ENCODE measurements around the gene ARHGAP40.

ARHGAP40 gene

GRCh38 chr20:38671186-38671585, 69.6 kb downstream of the ARHGAP40 start:
- TF ChIP-seq POLR2AphosphoS5 (IDR thresholded peaks at IDR 0.05; ENCODE audit: low read depth, low read length) (no peak), FOXP2 (optimal IDR thresholded peaks at IDR 0.05; ENCODE audit: borderline replicate concordance, extremely low read depth, extremely low read length, insufficient read depth) (no peak), REST (IDR thresholded peaks at IDR 0.05; ENCODE audit: insufficient read depth in 1 of 2, low read depth in 2 of 2, low read length in 2 of 2) (no peak), SIN3A (IDR thresholded peaks at IDR 0.05; ENCODE audit: borderline replicate concordance, insufficient read depth, low read length) (no peak), TAF1 (IDR thresholded peaks at IDR 0.05; ENCODE audit: borderline replicate concordance, insufficient read depth, low read length) (no peak)

GRCh38 chr20:38671701-38672292, 70.2 kb downstream of the ARHGAP40 start:
- no peak for TF ChIP-seq REST (IDR thresholded peaks at IDR 0.05; ENCODE audit: insufficient read depth in 1 of 2, low read depth in 2 of 2, low read length in 2 of 2)
- TF ChIP-seq FOXP2 (optimal IDR thresholded peaks at IDR 0.05; ENCODE audit: borderline replicate concordance, extremely low read depth, extremely low read length, insufficient read depth), result no peak
- TF ChIP-seq POLR2AphosphoS5 (IDR thresholded peaks at IDR 0.05; ENCODE audit: low read depth, low read length), result no peak
- no peak for TF ChIP-seq SIN3A (IDR thresholded peaks at IDR 0.05; ENCODE audit: borderline replicate concordance, insufficient read depth, low read length)
- TF ChIP-seq TAF1 (IDR thresholded peaks at IDR 0.05; ENCODE audit: borderline replicate concordance, insufficient read depth, low read length), result no peak

- TF ChIP-seq SIN3A (IDR thresholded peaks at IDR 0.05; ENCODE audit: borderline replicate concordance, insufficient read depth, low read length) (no peak), FOXP2 (optimal IDR thresholded peaks at IDR 0.05; ENCODE audit: borderline replicate concordance, extremely low read depth, extremely low read length, insufficient read depth) (no peak), REST (IDR thresholded peaks at IDR 0.05; ENCODE audit: insufficient read depth in 1 of 2, low read depth in 2 of 2, low read length in 2 of 2) (no peak), TAF1 (IDR thresholded peaks at IDR 0.05; ENCODE audit: borderline replicate concordance, insufficient read depth, low read length) (no peak), POLR2AphosphoS5 (IDR thresholded peaks at IDR 0.05; ENCODE audit: low read depth, low read length) (no peak)
These were observed 70.9 kb downstream of the ARHGAP40 start for GRCh38 chr20:38672504-38672903.

GRCh38 chr20:38673261-38673660, 71.7 kb downstream of the ARHGAP40 start:
- TF ChIP-seq FOXP2 (optimal IDR thresholded peaks at IDR 0.05; ENCODE audit: borderline replicate concordance, extremely low read depth, extremely low read length, insufficient read depth) (no peak), TAF1 (IDR thresholded peaks at IDR 0.05; ENCODE audit: borderline replicate concordance, insufficient read depth, low read length) (no peak), SIN3A (IDR thresholded peaks at IDR 0.05; ENCODE audit: borderline replicate concordance, insufficient read depth, low read length) (no peak), REST (IDR thresholded peaks at IDR 0.05; ENCODE audit: insufficient read depth in 1 of 2, low read depth in 2 of 2, low read length in 2 of 2) (no peak), POLR2AphosphoS5 (IDR thresholded peaks at IDR 0.05; ENCODE audit: low read depth, low read length) (no peak)
